GM12878 (cell line): ENCODE data around the gene KISS1R. TPM values are rescaled to one million over a fixed set of nuclear protein-coding genes. Genes with fewer than 3 reads are reported as not detected.
A peak's percentile ranks its signal among the peaks of the same experiment; 100 is the strongest.

Experiments used
- DPF2 ChIP-seq: fragments of 450-650 bp; IDR thresholded peaks from 2 replicates; pipeline ENCODE4 v1.6.1; 2017; ENCODE audit warnings: mild to moderate bottlenecking
- EP300 ChIP-seq, 2 experiments: fragments of 150-350 bp in 1 of 2; IDR thresholded peaks; 2 replicates each; pipeline ENCODE4 v1.6.1; 2011 to 2012; ENCODE audit warnings: low read depth in 2 of 2, low read length in 2 of 2, borderline replicate concordance in 1 of 2, improper control_type of control experiment in 1 of 2, inconsistent platforms in 1 of 2; ENCODE audit not compliant: control insufficient read depth in 1 of 2
- MEF2B ChIP-seq: fragments of 450-650 bp; IDR thresholded peaks from 2 replicates; pipeline ENCODE4 v1.6.1; 2018; ENCODE audit warnings: mild to moderate bottlenecking, moderate library complexity; ENCODE audit not compliant: partially characterized antibody, poor library complexity, severe bottlenecking
- NR2F1 ChIP-seq: fragments of 450-650 bp; conservative IDR thresholded peaks from 2 replicates; pipeline ENCODE4 v1.6.1; 2017; ENCODE audit warnings: mild to moderate bottlenecking
- SRF ChIP-seq, 2 experiments: IDR thresholded peaks; 2 replicates each; pipeline ENCODE4 v1.6.1; 2011; ENCODE audit warnings: low read depth in 2 of 2, low read length in 2 of 2, mild to moderate bottlenecking in 1 of 2, moderate library complexity in 1 of 2
- STAT3 ChIP-seq: IDR thresholded peaks from 2 replicates; pipeline ENCODE4 v1.6.1; 2011; ENCODE audit warnings: low read depth, low read length, improper control_type of control experiment
- TARDBP ChIP-seq: IDR thresholded peaks from 2 replicates; pipeline ENCODE4 v1.6.1; 2016; ENCODE audit warnings: borderline replicate concordance
- TBL1XR1 ChIP-seq: IDR thresholded peaks from 2 replicates; pipeline ENCODE4 v1.6.1; 2012; ENCODE audit warnings: low read depth, low read length, improper control_type of control experiment
- ZBED1 ChIP-seq: IDR thresholded peaks from 2 replicates; pipeline ENCODE4 v1.6.1; 2016; ENCODE audit warnings: borderline replicate concordance
- ZNF207 ChIP-seq: fragments of 450-650 bp; IDR thresholded peaks from 2 replicates; pipeline ENCODE4 v1.6.1; 2014; ENCODE audit warnings: antibody characterized with exemption, mild to moderate bottlenecking, borderline replicate concordance
- ZSCAN29 ChIP-seq: fragments of 450-650 bp; IDR thresholded peaks from 2 replicates; pipeline ENCODE4 v1.6.1; 2017; ENCODE audit warnings: mild to moderate bottlenecking, moderate library complexity
- polyA plus RNA-seq, 11 experiments: library from polyadenylated mRNA; depleted of rRNA in 4 of 11; unstranded in 6 of 11; stranded (reverse) in 5 of 11; fragments of >200 nt; fragmentation: Nextera tagmentation in 4 of 11; fragmentation: Illumina TruSeq in 1 of 11; extraction: Ambion mirVana in 4 of 11; extraction: Trizol in 1 of 11; gene quantifications; 1 replicate in 1 of 11; 2 replicates in 10 of 11; pipeline versions ENCODE4 v1.2.1 to v1.2.3, GENCODE V29; 2011 to 2016; ENCODE audit warnings: inconsistent platforms in 2 of 11, missing spikeins in 2 of 11, low read depth in 1 of 11
- total RNA-seq, 4 experiments: library from RNA; depleted of rRNA in 3 of 4; stranded (reverse); fragments of >200 nt in 3 of 4; fragmentation: Illumina TruSeq in 1 of 4; extraction: Trizol in 1 of 4; gene quantifications; 2 replicates each; pipeline versions ENCODE4 v1.2.1 to v1.2.3, GENCODE V29; 2013 to 2021
- TF ChIP-seq, protein P1 (sequence below): fragments of 450-650 bp; IDR thresholded peaks from 2 replicates; pipeline ENCODE4 v1.6.1; 2017; ENCODE audit warnings: mild to moderate bottlenecking, moderate library complexity
- TF ChIP-seq, protein P2 (sequence below): IDR thresholded peaks from 2 replicates; pipeline ENCODE4 v1.6.1; 2011; ENCODE audit warnings: low read depth, mild to moderate bottlenecking, low read length, moderate library complexity, borderline replicate concordance; ENCODE audit errors: extremely low read depth
- TF ChIP-seq, protein P3 (sequence below): IDR thresholded peaks from 2 replicates; pipeline ENCODE4 v1.6.1; 2012; ENCODE audit warnings: low read depth, low read length, improper control_type of control experiment
- TF ChIP-seq, protein P4 (sequence below): fragments of 450-650 bp; IDR thresholded peaks from 2 replicates; pipeline ENCODE4 v1.6.1; 2016; ENCODE audit warnings: mild to moderate bottlenecking, moderate library complexity, borderline replicate concordance

KISS1R gene
- total and polyA plus RNA-seq, 10 of the 15 experiments (the other 5 are each of a cell fraction or from before 2014, with no cell fraction given) = 0.13 to 2.7 (median 1.4) TPM; not detected in 3

DNA sequence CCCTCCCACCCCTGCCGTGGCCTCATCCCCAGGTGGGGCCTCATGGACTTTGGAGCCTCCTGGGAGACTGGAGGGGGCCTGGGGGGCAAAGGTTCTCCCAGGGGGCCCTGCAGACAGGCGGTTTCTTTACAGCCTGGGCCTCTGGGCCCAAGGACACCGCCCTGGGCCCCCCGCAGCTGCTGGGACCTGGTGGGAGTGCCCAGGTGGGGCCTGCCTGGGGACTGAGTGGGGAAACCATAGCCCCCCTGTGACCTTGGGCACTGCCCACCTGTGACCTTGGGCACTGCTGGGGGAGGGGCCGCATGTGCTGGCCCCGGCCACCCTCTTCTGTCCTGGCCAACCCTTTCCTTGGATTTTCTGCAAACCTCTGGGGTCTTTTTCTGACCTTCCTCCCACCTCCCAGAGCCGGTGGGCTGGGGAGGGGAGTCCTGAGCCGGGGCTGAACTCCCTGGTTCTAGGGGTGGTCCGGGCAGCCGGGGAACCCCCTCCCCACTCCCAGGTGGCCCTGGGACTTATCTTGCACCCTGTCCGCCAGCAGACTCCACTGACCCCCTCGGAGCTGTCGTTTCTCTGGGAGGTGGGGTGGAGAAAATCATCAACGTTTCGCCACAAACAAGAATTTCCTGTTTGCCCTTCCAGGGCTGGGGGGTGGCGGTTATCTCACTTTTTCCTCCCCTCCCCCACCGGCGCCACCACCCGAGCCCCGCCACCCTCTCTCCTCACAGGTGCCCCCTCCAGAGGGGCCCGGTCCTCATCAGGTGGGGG, 35.7 kb downstream of the KISS1R start (continued):
- TF ChIP-seq NR2F1 (peak; percentile 90), ZBED1 (no peak), TARDBP (no peak), MEF2B (peak; percentile 79), ZSCAN29 (no peak), ZNF207 (no peak), DPF2 (peak; percentile 64), STAT3 (no peak), SRF (IDR thresholded peaks at IDR 0.05; ENCODE audit: low read depth in 2 of 2, low read length in 2 of 2) (0 out of 4 replicates have a peak, but pooled peaks of 1 of the 2 experiments have one; percentile 45), EP300 (IDR thresholded peaks at IDR 0.05; ENCODE audit: borderline replicate concordance in 1 of 2, control insufficient read depth in 1 of 2, low read depth in 2 of 2, low read length in 2 of 2) (no peak), TBL1XR1 (no peak)
- TF ChIP-seq, protein P1, sequence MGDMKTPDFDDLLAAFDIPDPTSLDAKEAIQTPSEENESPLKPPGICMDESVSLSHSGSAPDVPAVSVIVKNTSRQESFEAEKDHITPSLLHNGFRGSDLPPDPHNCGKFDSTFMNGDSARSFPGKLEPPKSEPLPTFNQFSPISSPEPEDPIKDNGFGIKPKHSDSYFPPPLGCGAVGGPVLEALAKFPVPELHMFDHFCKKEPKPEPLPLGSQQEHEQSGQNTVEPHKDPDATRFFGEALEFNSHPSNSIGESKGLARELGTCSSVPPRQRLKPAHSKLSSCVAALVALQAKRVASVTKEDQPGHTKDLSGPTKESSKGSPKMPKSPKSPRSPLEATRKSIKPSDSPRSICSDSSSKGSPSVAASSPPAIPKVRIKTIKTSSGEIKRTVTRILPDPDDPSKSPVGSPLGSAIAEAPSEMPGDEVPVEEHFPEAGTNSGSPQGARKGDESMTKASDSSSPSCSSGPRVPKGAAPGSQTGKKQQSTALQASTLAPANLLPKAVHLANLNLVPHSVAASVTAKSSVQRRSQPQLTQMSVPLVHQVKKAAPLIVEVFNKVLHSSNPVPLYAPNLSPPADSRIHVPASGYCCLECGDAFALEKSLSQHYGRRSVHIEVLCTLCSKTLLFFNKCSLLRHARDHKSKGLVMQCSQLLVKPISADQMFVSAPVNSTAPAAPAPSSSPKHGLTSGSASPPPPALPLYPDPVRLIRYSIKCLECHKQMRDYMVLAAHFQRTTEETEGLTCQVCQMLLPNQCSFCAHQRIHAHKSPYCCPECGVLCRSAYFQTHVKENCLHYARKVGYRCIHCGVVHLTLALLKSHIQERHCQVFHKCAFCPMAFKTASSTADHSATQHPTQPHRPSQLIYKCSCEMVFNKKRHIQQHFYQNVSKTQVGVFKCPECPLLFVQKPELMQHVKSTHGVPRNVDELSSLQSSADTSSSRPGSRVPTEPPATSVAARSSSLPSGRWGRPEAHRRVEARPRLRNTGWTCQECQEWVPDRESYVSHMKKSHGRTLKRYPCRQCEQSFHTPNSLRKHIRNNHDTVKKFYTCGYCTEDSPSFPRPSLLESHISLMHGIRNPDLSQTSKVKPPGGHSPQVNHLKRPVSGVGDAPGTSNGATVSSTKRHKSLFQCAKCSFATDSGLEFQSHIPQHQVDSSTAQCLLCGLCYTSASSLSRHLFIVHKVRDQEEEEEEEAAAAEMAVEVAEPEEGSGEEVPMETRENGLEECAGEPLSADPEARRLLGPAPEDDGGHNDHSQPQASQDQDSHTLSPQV = no peak
- TF ChIP-seq, protein P2, sequence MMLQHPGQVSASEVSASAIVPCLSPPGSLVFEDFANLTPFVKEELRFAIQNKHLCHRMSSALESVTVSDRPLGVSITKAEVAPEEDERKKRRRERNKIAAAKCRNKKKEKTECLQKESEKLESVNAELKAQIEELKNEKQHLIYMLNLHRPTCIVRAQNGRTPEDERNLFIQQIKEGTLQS = no peak
- TF ChIP-seq, protein P3, sequence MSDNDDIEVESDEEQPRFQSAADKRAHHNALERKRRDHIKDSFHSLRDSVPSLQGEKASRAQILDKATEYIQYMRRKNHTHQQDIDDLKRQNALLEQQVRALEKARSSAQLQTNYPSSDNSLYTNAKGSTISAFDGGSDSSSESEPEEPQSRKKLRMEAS = no peak
- TF ChIP-seq, protein P4, sequence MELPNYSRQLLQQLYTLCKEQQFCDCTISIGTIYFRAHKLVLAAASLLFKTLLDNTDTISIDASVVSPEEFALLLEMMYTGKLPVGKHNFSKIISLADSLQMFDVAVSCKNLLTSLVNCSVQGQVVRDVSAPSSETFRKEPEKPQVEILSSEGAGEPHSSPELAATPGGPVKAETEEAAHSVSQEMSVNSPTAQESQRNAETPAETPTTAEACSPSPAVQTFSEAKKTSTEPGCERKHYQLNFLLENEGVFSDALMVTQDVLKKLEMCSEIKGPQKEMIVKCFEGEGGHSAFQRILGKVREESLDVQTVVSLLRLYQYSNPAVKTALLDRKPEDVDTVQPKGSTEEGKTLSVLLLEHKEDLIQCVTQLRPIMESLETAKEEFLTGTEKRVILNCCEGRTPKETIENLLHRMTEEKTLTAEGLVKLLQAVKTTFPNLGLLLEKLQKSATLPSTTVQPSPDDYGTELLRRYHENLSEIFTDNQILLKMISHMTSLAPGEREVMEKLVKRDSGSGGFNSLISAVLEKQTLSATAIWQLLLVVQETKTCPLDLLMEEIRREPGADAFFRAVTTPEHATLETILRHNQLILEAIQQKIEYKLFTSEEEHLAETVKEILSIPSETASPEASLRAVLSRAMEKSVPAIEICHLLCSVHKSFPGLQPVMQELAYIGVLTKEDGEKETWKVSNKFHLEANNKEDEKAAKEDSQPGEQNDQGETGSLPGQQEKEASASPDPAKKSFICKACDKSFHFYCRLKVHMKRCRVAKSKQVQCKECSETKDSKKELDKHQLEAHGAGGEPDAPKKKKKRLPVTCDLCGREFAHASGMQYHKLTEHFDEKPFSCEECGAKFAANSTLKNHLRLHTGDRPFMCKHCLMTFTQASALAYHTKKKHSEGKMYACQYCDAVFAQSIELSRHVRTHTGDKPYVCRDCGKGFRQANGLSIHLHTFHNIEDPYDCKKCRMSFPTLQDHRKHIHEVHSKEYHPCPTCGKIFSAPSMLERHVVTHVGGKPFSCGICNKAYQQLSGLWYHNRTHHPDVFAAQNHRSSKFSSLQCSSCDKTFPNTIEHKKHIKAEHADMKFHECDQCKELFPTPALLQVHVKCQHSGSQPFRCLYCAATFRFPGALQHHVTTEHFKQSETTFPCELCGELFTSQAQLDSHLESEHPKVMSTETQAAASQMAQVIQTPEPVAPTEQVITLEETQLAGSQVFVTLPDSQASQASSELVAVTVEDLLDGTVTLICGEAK = no peak
- TF ChIP-seq, all 136 proteins: peak for 14
